Thoracic aorta (tissue), 2 donors: ENCODE data around the gene MLXIPL. TPM values are rescaled to one million over a fixed set of nuclear protein-coding genes. Genes with fewer than 3 reads are reported as not detected.

ENCODE experiments used
- ATAC-seq: fragments of 150-250 bp; one replicate; pipeline ENCODE4 v1.8.0; 2017; ENCODE audit warnings: low read depth; ENCODE audit not compliant: insufficient number of reproducible peaks, low FRiP score
- DNase-seq: peaks from one replicate; pipeline ENCODE4 v3.0.0-alpha.2; 2020; ENCODE audit warnings: low spot score
- H3K27ac ChIP-seq, 2 donors: fragments of 200-600 bp; sonication (generic); 1 replicate in 1 of 2; 2 replicates in 1 of 2; pipeline ENCODE4 v1.5.1; 2016; ENCODE audit warnings: mild to moderate bottlenecking in 2 of 2, moderate library complexity in 2 of 2
- H3K27me3 ChIP-seq: fragments of 200-600 bp; sonication (generic); replicated peaks from 2 replicates; pipeline ENCODE4 v1.6.0; 2016; ENCODE audit warnings: mild to moderate bottlenecking; ENCODE audit not compliant: insufficient read depth
- H3K36me3 ChIP-seq: fragments of 200-600 bp; sonication (generic); one replicate; pipeline ENCODE4 v1.5.1; 2016
- H3K4me1 ChIP-seq, 2 donors: fragments of 200-600 bp; sonication (generic); 1 replicate in 1 of 2; 2 replicates in 1 of 2; pipeline versions ENCODE4 v1.5.1 to v1.6.0; 2016; ENCODE audit warnings: low read depth in 2 of 2, mild to moderate bottlenecking in 1 of 2; ENCODE audit not compliant: control insufficient read depth in 1 of 2
- H3K4me3 ChIP-seq: fragments of 200-600 bp; sonication (generic); 2 replicates; pipeline ENCODE4 v1.5.1; 2016; ENCODE audit warnings: mild to moderate bottlenecking
- H3K9me3 ChIP-seq: fragments of 200-600 bp; sonication (generic); 2 replicates; pipeline ENCODE4 v1.5.1; 2016
- CTCF ChIP-seq: fragments of 200-600 bp; sonication (generic); IDR thresholded peaks from one replicate; pipeline ENCODE4 v1.5.1; 2019; ENCODE audit warnings: antibody characterized with exemption
- total RNA-seq, 2 donors: library from RNA; depleted of rRNA; stranded (reverse); fragments of >200 nt; gene quantifications; one replicate each; pipeline versions ENCODE4 v1.1.0 to v1.2.3, GENCODE V29; 2016

Gene MLXIPL
- total RNA-seq, 2 donors from 2014 or later = 6.4 to 36.4 TPM

GRCh38 chr7:73565675-73566340, 58.5 kb downstream of the MLXIPL start:
- DNase-seq = no peak
- Histone ChIP-seq H3K27me3 (no peaks in the 10 kb centered on the region), H3K4me3 (peak overlapping the region; percentile 30), H3K4me1 (no peaks in the 10 kb centered on the region), H3K27ac (no peak overlapping the region), H3K36me3 (peaks cover 15% of the 10 kb centered on the region), H3K9me3 (no peaks in the 10 kb centered on the region)
- no peak for ATAC-seq
- TF ChIP-seq CTCF = no peak

- Histone ChIP-seq H3K4me3 (no peak overlapping the region), H3K4me1 (peaks cover 15 to 17% of the 10 kb centered on the region in 2 donors), H3K27ac (no peak overlapping the region), H3K9me3 (no peaks in the 10 kb centered on the region), H3K36me3 (no peaks in the 10 kb centered on the region), H3K27me3 (no peaks in the 10 kb centered on the region)
- no peak for TF ChIP-seq CTCF
- no peak for DNase-seq
- no peak for ATAC-seq
Observed at GRCh38 chr7:73560109-73560835, 64.0 kb downstream of the MLXIPL start.

- Histone ChIP-seq H3K36me3 (peaks cover 3% of the 10 kb centered on the region), H3K27ac (peak within 1 kb of the TSS; percentile 99), H3K4me1 (peaks cover 19% of the 10 kb centered on the region in 2 donors), H3K9me3 (no peaks in the 10 kb centered on the region), H3K27me3 (no peaks in the 10 kb centered on the region), H3K4me3 (peak within 1 kb of the TSS; percentile 84)
- TF ChIP-seq CTCF = no peak
- ATAC-seq = peak; percentile 63
- DNase-seq = no peak
Observed at GRCh38 chr7:73557397-73558257, 66.7 kb downstream of the MLXIPL start, which contains the start of gene BCL7B. TSS of gene BCL7B (minus strand) at chr7:73557690. CDS start at chr7:73557578, 112 bp downstream.

GRCh38 chr7:73557108-73557396, 67.3 kb downstream of the MLXIPL start:
- H3K9me3 ChIP-seq = no peaks in the 10 kb centered on the region
- TF ChIP-seq CTCF = no peak
- H3K36me3 ChIP-seq = peaks cover 5% of the 10 kb centered on the region
- peaks cover 19% of the 10 kb centered on the region in 2 donors for H3K4me1 ChIP-seq
- H3K27ac ChIP-seq = peak overlapping the region; percentile 99
- H3K4me3 ChIP-seq = peak overlapping the region; percentile 84
- ATAC-seq = peak; percentile 96
- peak; percentile 75 for DNase-seq
- H3K27me3 ChIP-seq = no peaks in the 10 kb centered on the region
